CD4-positive, CD25-positive, alpha-beta regulatory T cell (primary cell): ENCODE data around the gene AGK. TPM values are rescaled to one million over a fixed set of nuclear protein-coding genes. Genes with fewer than 3 reads are reported as not detected.

Source experiments
- ATAC-seq, 2 donors: fragments of 150-1000 bp; cut with Tn5 transposase; one replicate each; pipeline ENCODE4 v1.10.0; 2021; ENCODE audit warnings: low read depth in 2 of 2, moderate number of reproducible peaks in 2 of 2, moderate library complexity in 1 of 2
- DNase-seq, 3 donors: peaks; one replicate each; pipeline versions ENCODE4 v3.0.0 to v3.0.0-alpha.2; 2012 to 2022; ENCODE audit warnings: mixed read lengths in 1 of 3
- H3K27ac ChIP-seq: one replicate; pipeline ENCODE4 v1.7.0; 2013; ENCODE audit warnings: mild to moderate bottlenecking, low read length; ENCODE audit not compliant: insufficient read depth, poor library complexity, severe bottlenecking
- H3K27me3 ChIP-seq: one replicate; pipeline ENCODE4 v1.7.0; 2013; ENCODE audit warnings: low read length; ENCODE audit not compliant: control insufficient read depth, insufficient read depth
- H3K36me3 ChIP-seq: one replicate; pipeline ENCODE4 v1.7.0; 2013; ENCODE audit warnings: mild to moderate bottlenecking, low read length, moderate library complexity; ENCODE audit not compliant: control insufficient read depth, insufficient read depth
- H3K4me1 ChIP-seq: 2 replicates; pipeline ENCODE4 v1.7.0; 2013; ENCODE audit warnings: mild to moderate bottlenecking, low read length; ENCODE audit not compliant: insufficient read depth, control insufficient read depth, poor library complexity, severe bottlenecking
- H3K4me3 ChIP-seq: one replicate; pipeline ENCODE4 v1.7.0; 2013; ENCODE audit warnings: low read depth, mild to moderate bottlenecking, low read length, moderate library complexity
- H3K9me3 ChIP-seq, 2 experiments: 1 replicate in 1 of 2; 2 replicates in 1 of 2; pipeline ENCODE4 v1.7.0; 2013; ENCODE audit warnings: low read length in 2 of 2, mild to moderate bottlenecking in 1 of 2, moderate library complexity in 1 of 2; ENCODE audit not compliant: control insufficient read depth in 2 of 2
- H3K27ac Mint-ChIP-seq, 3 donors: one replicate each; pipeline ENCODE4 v1.8.0; 2020 to 2022; ENCODE audit warnings: mild to moderate bottlenecking in 3 of 3, mixed read lengths in 3 of 3, moderate library complexity in 2 of 3
- H3K27me3 Mint-ChIP-seq: one replicate; pipeline ENCODE4 v1.8.0; 2022; ENCODE audit warnings: mild to moderate bottlenecking, mixed read lengths
- H3K36me3 Mint-ChIP-seq: one replicate; pipeline ENCODE4 v1.8.0; 2020; ENCODE audit warnings: mixed read lengths
- H3K4me1 Mint-ChIP-seq, 4 donors: one replicate each; pipeline ENCODE4 v1.8.0; 2020 to 2022; ENCODE audit warnings: mixed read lengths in 4 of 4, mild to moderate bottlenecking in 1 of 4
- H3K4me3 Mint-ChIP-seq, 4 donors: one replicate each; pipeline ENCODE4 v1.8.0; 2020 to 2022; ENCODE audit warnings: mild to moderate bottlenecking in 4 of 4, mixed read lengths in 4 of 4, moderate library complexity in 3 of 4
- H3K9me3 Mint-ChIP-seq, 7 donors: one replicate each; pipeline ENCODE4 v1.8.0; 2020 to 2022; ENCODE audit warnings: mixed read lengths in 7 of 7, mild to moderate bottlenecking in 3 of 7, moderate library complexity in 2 of 7
- polyA plus RNA-seq, 4 donors: library from polyadenylated mRNA; unstranded; fragments of 300-500 nt; fragmentation: Illumina TruSeq; gene quantifications; one replicate each; pipeline ENCODE4 v1.2.3, GENCODE V29; 2021
- total RNA-seq: library from RNA; stranded (reverse); gene quantifications from one replicate; pipeline ENCODE4 v1.2.3, GENCODE V29; 2022

The AGK gene
- total and polyA plus RNA-seq, 5 donors from 2014 or later, result 28.6 to 38.1 (median 35.1) TPM

GRCh38 chr7:141519623-141520022, 31.6 kb upstream of the AGK start:
- Histone ChIP-seq H3K4me1 (no peaks in the 10 kb centered on the region), H3K4me3 (no peak overlapping the region), H3K27ac (no peak overlapping the region), H3K36me3 (no peaks in the 10 kb centered on the region), H3K9me3 (no peaks in the 10 kb centered on the region), H3K27me3 (peaks cover 2% of the 10 kb centered on the region)
- H3K27ac Mint-ChIP-seq, result no peak overlapping the region
- no peak overlapping the region for H3K4me3 Mint-ChIP-seq
- peaks cover 0 to 6% (median 0%) of the 10 kb centered on the region in 7 donors for H3K9me3 Mint-ChIP-seq
- DNase-seq (no peak), ATAC-seq (no peak)
- no peaks in the 10 kb centered on the region for H3K4me1 Mint-ChIP-seq
- H3K27me3 Mint-ChIP-seq, result peaks cover 22% of the 10 kb centered on the region
- H3K36me3 Mint-ChIP-seq, result no peaks in the 10 kb centered on the region

GRCh38 chr7:141522657-141523342, 28.4 kb upstream of the AGK start:
- no peak overlapping the region for H3K4me3 Mint-ChIP-seq
- no peaks in the 10 kb centered on the region for H3K9me3 ChIP-seq
- no peak overlapping the region for H3K4me3 ChIP-seq
- no peaks in the 10 kb centered on the region for H3K4me1 Mint-ChIP-seq
- peaks cover 27% of the 10 kb centered on the region for H3K27me3 Mint-ChIP-seq
- H3K36me3 ChIP-seq, result no peaks in the 10 kb centered on the region
- no peak overlapping the region for H3K27ac Mint-ChIP-seq
- H3K4me1 ChIP-seq, result no peaks in the 10 kb centered on the region
- ATAC-seq (no peak), DNase-seq (no peak)
- no peaks in the 10 kb centered on the region for H3K36me3 Mint-ChIP-seq
- peaks cover 6% of the 10 kb centered on the region for H3K27me3 ChIP-seq
- H3K27ac ChIP-seq, result no peak overlapping the region
- H3K9me3 Mint-ChIP-seq, result peaks cover 0 to 3% (median 0%) of the 10 kb centered on the region in 7 donors

GRCh38 chr7:141525973-141526514, 25.2 kb upstream of the AGK start:
- no peak for ATAC-seq

GRCh38 chr7:141527076-141527475, 24.1 kb upstream of the AGK start:
- ATAC-seq (no peak), DNase-seq (no peak)
- H3K9me3 Mint-ChIP-seq, result peaks cover 0 to 2% (median 0%) of the 10 kb centered on the region in 7 donors
- no peak overlapping the region for H3K4me3 Mint-ChIP-seq
- H3K4me1 Mint-ChIP-seq, result no peaks in the 10 kb centered on the region
- peak overlapping the region in 1 of 3 donors; percentile 70 for H3K27ac Mint-ChIP-seq
- no peak overlapping the region for H3K4me3 ChIP-seq
- peaks cover 32% of the 10 kb centered on the region for H3K27me3 Mint-ChIP-seq
- no peaks in the 10 kb centered on the region for H3K36me3 Mint-ChIP-seq
- no peaks in the 10 kb centered on the region for H3K4me1 ChIP-seq
- peaks cover 4% of the 10 kb centered on the region for H3K27me3 ChIP-seq
- no peaks in the 10 kb centered on the region for H3K36me3 ChIP-seq
- H3K27ac ChIP-seq, result no peak overlapping the region
- no peaks in the 10 kb centered on the region for H3K9me3 ChIP-seq

More at GRCh38 chr7:141525973-141526514, 25.2 kb upstream of the AGK start:
- Histone ChIP-seq H3K36me3 (no peaks in the 10 kb centered on the region), H3K27ac (no peak overlapping the region), H3K4me3 (no peak overlapping the region), H3K4me1 (no peaks in the 10 kb centered on the region), H3K27me3 (peaks cover 6% of the 10 kb centered on the region), H3K9me3 (no peaks in the 10 kb centered on the region)
- Mint-ChIP-seq H3K9me3 (peaks cover 0 to 3% (median 0%) of the 10 kb centered on the region in 7 donors), H3K4me1 (no peaks in the 10 kb centered on the region), H3K36me3 (no peaks in the 10 kb centered on the region), H3K27me3 (peaks cover 35% of the 10 kb centered on the region), H3K4me3 (no peak overlapping the region), H3K27ac (no peak overlapping the region)
- DNase-seq, result no peak

- ATAC-seq (no peak), DNase-seq (no peak)
- H3K27ac ChIP-seq, result no peak overlapping the region
- Mint-ChIP-seq H3K4me3 (peak overlapping the region in 1 of 4 donors; percentile 34), H3K27me3 (peaks cover 37% of the 10 kb centered on the region), H3K4me1 (no peaks in the 10 kb centered on the region), H3K9me3 (peaks cover 0 to 2% (median 0%) of the 10 kb centered on the region in 7 donors), H3K36me3 (no peaks in the 10 kb centered on the region), H3K27ac (no peak overlapping the region)
- H3K9me3 ChIP-seq, result no peaks in the 10 kb centered on the region
- H3K4me3 ChIP-seq, result no peak overlapping the region
- H3K27me3 ChIP-seq, result peaks cover 8% of the 10 kb centered on the region
- no peaks in the 10 kb centered on the region for H3K4me1 ChIP-seq
- no peaks in the 10 kb centered on the region for H3K36me3 ChIP-seq
Observed at GRCh38 chr7:141528399-141528798, 22.8 kb upstream of the AGK start.

- H3K4me3 Mint-ChIP-seq, result no peak overlapping the region
- Histone ChIP-seq H3K4me1 (no peaks in the 10 kb centered on the region), H3K4me3 (no peak overlapping the region), H3K27ac (no peak overlapping the region), H3K27me3 (peaks cover 12% of the 10 kb centered on the region), H3K36me3 (no peaks in the 10 kb centered on the region), H3K9me3 (no peaks in the 10 kb centered on the region)
- DNase-seq (peak; percentile 18 to 78 (median 43)), ATAC-seq (peak; percentile 55 to 62)
- no peaks in the 10 kb centered on the region for H3K9me3 Mint-ChIP-seq
- peak overlapping the region in 1 of 3 donors; percentile 29 for H3K27ac Mint-ChIP-seq
- H3K4me1 Mint-ChIP-seq, result peaks cover 0 to 2% (median 0%) of the 10 kb centered on the region in 4 donors
- no peaks in the 10 kb centered on the region for H3K36me3 Mint-ChIP-seq
- H3K27me3 Mint-ChIP-seq, result peaks cover 48% of the 10 kb centered on the region
Observed at GRCh38 chr7:141533149-141533949, 17.9 kb upstream of the AGK start.

GRCh38 chr7:141534757-141535737, 16.2 kb upstream of the AGK start:
- DNase-seq, result no peak
- H3K36me3 Mint-ChIP-seq, result no peaks in the 10 kb centered on the region
- no peak overlapping the region for H3K4me3 Mint-ChIP-seq
- no peak overlapping the region for H3K27ac Mint-ChIP-seq
- no peaks in the 10 kb centered on the region for H3K9me3 Mint-ChIP-seq
- Histone ChIP-seq H3K4me1 (no peaks in the 10 kb centered on the region), H3K36me3 (no peaks in the 10 kb centered on the region), H3K9me3 (no peaks in the 10 kb centered on the region), H3K27me3 (peaks cover 19% of the 10 kb centered on the region), H3K27ac (no peak overlapping the region), H3K4me3 (no peak overlapping the region)
- peaks cover 0 to 2% (median 0%) of the 10 kb centered on the region in 4 donors for H3K4me1 Mint-ChIP-seq
- ATAC-seq, result no peak
- peaks cover 45% of the 10 kb centered on the region for H3K27me3 Mint-ChIP-seq
